GM12878 (cell line): ENCODE data around the gene RGS16. TPM values are rescaled to one million over a fixed set of nuclear protein-coding genes. Genes with fewer than 3 reads are reported as not detected.
A peak's percentile ranks its signal among the peaks of the same experiment; 100 is the strongest.

Source experiments
- ATAC-seq: fragments of 200-7000 bp; cut with Tn5 transposase; 3 replicates; pipeline ENCODE4 v1.9.1; 2020; ENCODE audit warnings: mild to moderate bottlenecking, moderate library complexity
- BruUV-seq: library from RNA; stranded (reverse); fragments of 400-500 nt; replicated peaks from 2 replicates; lab custom pipeline; 2021; lab: Mats Ljungman, UMichigan
- CTCF ChIA-PET: fragments of 300-600 bp; sonication (Branson Sonifier 250); formaldehyde crosslinking; extraction: SDS; loops from one replicate; lab custom pipeline; 2021; ENCODE audit warnings: inconsistent platforms; lab: Yijun Ruan, JAX
- POLR2A ChIA-PET: fragments of 350-600 bp; formaldehyde crosslinking; extraction: SDS; loops from one replicate; lab custom pipeline; 2021; ENCODE audit warnings: inconsistent platforms; lab: Charles Lee
- RAD21 ChIA-PET: fragments of 300-600 bp; sonication (Branson Sonifier 250); formaldehyde crosslinking; loops from one replicate; lab custom pipeline; 2023; ENCODE audit warnings: antibody characterized with exemption; ENCODE audit not compliant: unreplicated experiment; lab: Charles Lee
- SMC1A ChIA-PET: fragments of 300-600 bp; sonication (Branson Sonifier 250); formaldehyde crosslinking; loops from one replicate; lab custom pipeline; 2023; ENCODE audit not compliant: unreplicated experiment, uncharacterized antibody; lab: Charles Lee
- DNase-seq: peaks from one replicate; pipeline ENCODE4 v3.0.0-alpha.2; 2011; ENCODE audit warnings: low read depth, low spot score
- FAIRE-seq: peaks from 3 replicates; lab custom pipeline; 2011; peaks lifted over from hg19 to GRCh38; lab: Jason Lieb, UNC
- H2AFZ ChIP-seq: 2 replicates; pipeline ENCODE4 v1.6.0; 2011; ENCODE audit warnings: low read depth, low read length, control low read depth; ENCODE audit not compliant: control insufficient read depth
- H3K27ac ChIP-seq: 2 replicates; pipeline ENCODE4 v1.5.1; 2011; ENCODE audit warnings: control low read depth; ENCODE audit not compliant: control insufficient read depth, insufficient read depth
- H3K27me3 ChIP-seq, 2 experiments: replicated peaks in 1 of 2; 2 replicates each; pipeline versions ENCODE4 v1.6.0 to v1.6.1; 2011; ENCODE audit warnings: low read length in 1 of 2; ENCODE audit not compliant: control insufficient read depth in 2 of 2, insufficient read depth in 2 of 2
- H3K36me3 ChIP-seq, 2 experiments: 2 replicates each; pipeline ENCODE4 v1.5.1; 2011; ENCODE audit warnings: low read length in 1 of 2; ENCODE audit not compliant: control insufficient read depth in 2 of 2, insufficient read depth in 2 of 2
- H3K4me1 ChIP-seq: 2 replicates; pipeline ENCODE4 v1.6.1; 2011; ENCODE audit warnings: mild to moderate bottlenecking, low read length, moderate library complexity, mixed read lengths; ENCODE audit not compliant: control insufficient read depth, insufficient read depth
- H3K4me2 ChIP-seq: 2 replicates; pipeline ENCODE4 v1.6.0; 2011; ENCODE audit warnings: control low read depth; ENCODE audit not compliant: control insufficient read depth, insufficient read depth
- H3K4me3 ChIP-seq: fragments of 200-600 bp; sonication (generic); 2 replicates; pipeline ENCODE4 v1.5.1; 2016
- H3K79me2 ChIP-seq: 2 replicates; pipeline ENCODE4 v1.6.0; 2011; ENCODE audit warnings: low read length; ENCODE audit not compliant: control insufficient read depth, insufficient read depth
- H3K9ac ChIP-seq: 2 replicates; pipeline ENCODE4 v1.8.0; 2011; ENCODE audit warnings: low read length, control low read depth, mixed read lengths; ENCODE audit not compliant: control insufficient read depth, insufficient read depth
- H3K9me3 ChIP-seq: replicated peaks from 3 replicates; pipeline ENCODE4 v1.5.1; 2011; ENCODE audit warnings: mild to moderate bottlenecking, low read length; ENCODE audit not compliant: control insufficient read depth, insufficient read depth
- H4K20me1 ChIP-seq: 2 replicates; pipeline ENCODE4 v1.6.0; 2011; ENCODE audit not compliant: control insufficient read depth, insufficient read depth
- BMI1 ChIP-seq: fragments of 450-650 bp; IDR thresholded peaks from 2 replicates; pipeline ENCODE4 v1.6.1; 2016; ENCODE audit warnings: mild to moderate bottlenecking, moderate library complexity, borderline replicate concordance
- CHD4 ChIP-seq: fragments of 200-600 bp; sonication (generic); IDR thresholded peaks from 2 replicates; pipeline ENCODE4 v1.6.1; 2016; ENCODE audit warnings: mild to moderate bottlenecking
- HCFC1 ChIP-seq: fragments of 150-350 bp; IDR thresholded peaks from 2 replicates; pipeline ENCODE4 v1.6.1; 2014; ENCODE audit warnings: low read length
- IKZF2 ChIP-seq, 2 experiments: fragments of 450-650 bp; IDR thresholded peaks; 2 replicates each; pipeline ENCODE4 v1.6.1; 2017; ENCODE audit warnings: mild to moderate bottlenecking in 2 of 2, moderate library complexity in 2 of 2
- KLF5 ChIP-seq: fragments of 450-650 bp; IDR thresholded peaks from 2 replicates; pipeline ENCODE4 v1.6.1; 2014; ENCODE audit warnings: mild to moderate bottlenecking; ENCODE audit not compliant: partially characterized antibody
- PML ChIP-seq: IDR thresholded peaks from 2 replicates; pipeline ENCODE4 v1.6.1; 2012; ENCODE audit warnings: low read length, inconsistent platforms
- RCOR1 ChIP-seq: conservative IDR thresholded peaks from 2 replicates; pipeline ENCODE4 v1.6.1; 2012; ENCODE audit warnings: low read depth, low read length, improper control_type of control experiment
- SMAD5 ChIP-seq: IDR thresholded peaks from 2 replicates; pipeline ENCODE4 v1.6.1; 2016; ENCODE audit warnings: antibody characterized with exemption, low read depth
- SPI1 ChIP-seq: IDR thresholded peaks from 2 replicates; pipeline ENCODE4 v1.6.1; 2011; ENCODE audit warnings: low read depth, mild to moderate bottlenecking, low read length, moderate library complexity, borderline replicate concordance; ENCODE audit not compliant: insufficient read depth
- SREBF1 ChIP-seq: IDR thresholded peaks from 2 replicates; pipeline ENCODE4 v1.6.1; 2012; ENCODE audit warnings: mild to moderate bottlenecking, low read length
- WGBS: methylation state at CpG from one replicate; pipeline ENCODE4 v1.1.6; 2016; ENCODE audit warnings: low lambda C conversion rate; ENCODE audit not compliant: insufficient replicate concordance, insufficient coverage; ENCODE audit errors: missing lambda C conversion rate; 5-methylcytosine and 5-hydroxymethylcytosine counted together
- in situ Hi-C: fragments of 300-500 bp; cut with MboI; formaldehyde crosslinking; loops from 9 replicates; pipeline ENCODE4 v1.14.3; 2018; ENCODE audit warnings: mixed read lengths
- intact Hi-C: fragments of 100-400 bp; cut with micrococcal nuclease; formaldehyde crosslinking; loops from one replicate; pipeline ENCODE4 v1.14.2; 2022; ENCODE audit not compliant: unreplicated experiment
- polyA plus RNA-seq, 11 experiments: library from polyadenylated mRNA; depleted of rRNA in 4 of 11; unstranded in 6 of 11; stranded (reverse) in 5 of 11; fragments of >200 nt; fragmentation: Nextera tagmentation in 4 of 11; fragmentation: Illumina TruSeq in 1 of 11; extraction: Ambion mirVana in 4 of 11; extraction: Trizol in 1 of 11; gene quantifications; 1 replicate in 1 of 11; 2 replicates in 10 of 11; pipeline versions ENCODE4 v1.2.1 to v1.2.3, GENCODE V29; 2011 to 2016; ENCODE audit warnings: inconsistent platforms in 2 of 11, missing spikeins in 2 of 11, low read depth in 1 of 11
- total RNA-seq, 4 experiments: library from RNA; depleted of rRNA in 3 of 4; stranded (reverse); fragments of >200 nt in 3 of 4; fragmentation: Illumina TruSeq in 1 of 4; extraction: Trizol in 1 of 4; gene quantifications; 2 replicates each; pipeline versions ENCODE4 v1.2.1 to v1.2.3, GENCODE V29; 2013 to 2021
- TF ChIP-seq, protein P1 (sequence below): fragments of 450-650 bp; formaldehyde crosslinking; IDR thresholded peaks from 2 replicates; pipeline ENCODE4 v1.4.0; 2022; ENCODE audit warnings: mild to moderate bottlenecking, moderate library complexity
- TF ChIP-seq, protein P2 (sequence below): IDR thresholded peaks from 2 replicates; pipeline ENCODE4 v1.6.1; 2012; ENCODE audit warnings: mild to moderate bottlenecking, low read depth, low read length

Gene RGS16
- total and polyA plus RNA-seq, 10 of the 15 experiments (the other 5 are each of a cell fraction or from before 2014, with no cell fraction given), result 16.4 to 58.2 (median 44.6) TPM

GRCh38 chr1:182598296-182598695 lies 5.9 kb downstream of the RGS16 start (continued):
- TF ChIP-seq IKZF2 (IDR thresholded peaks at IDR 0.05) (no peak), BMI1 (no peak), SPI1 (peak; percentile 51; the same call in 1 of the 2 replicates), PML (peak; percentile 11; the same call in 1 of the 2 replicates), SMAD5 (peak; percentile 38; the same call in 1 of the 2 replicates), RCOR1 (no peak)

DNA sequence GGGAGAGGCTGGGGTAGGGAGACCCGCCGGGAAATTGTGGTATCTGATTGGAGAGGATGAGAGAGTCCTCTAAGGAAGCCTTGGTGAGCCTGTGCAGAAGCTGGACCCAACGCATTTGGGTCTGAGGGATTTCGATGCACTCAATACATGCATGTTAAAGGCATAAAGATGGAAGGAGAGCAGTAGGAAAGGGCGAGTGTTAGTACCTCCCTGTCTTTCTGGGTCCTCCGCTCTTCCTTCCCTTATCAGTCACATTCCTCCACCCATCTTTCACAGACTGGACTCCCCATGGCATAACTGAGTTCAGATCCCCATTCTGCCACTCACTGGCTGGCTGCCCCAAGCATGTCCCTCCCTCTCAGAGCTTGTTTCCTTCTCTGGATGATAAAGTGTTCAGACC lies 7.3 kb downstream of the RGS16 start:
- Histone ChIP-seq H3K79me2 (peaks cover 13% of the 10 kb centered on the region), H3K4me2 (no peak overlapping the region), H3K36me3 (peaks cover 11 to 24% of the 10 kb centered on the region in 2 experiments; a peak in 3 of 4 replicates), H2AFZ (no peak overlapping the region), H4K20me1 (no peaks in the 10 kb centered on the region; the same call in 1 of the 2 replicates), H3K27me3 (no peaks in the 10 kb centered on the region), H3K27ac (no peak overlapping the region), H3K4me1 (peaks cover 7% of the 10 kb centered on the region), H3K9ac (no peak overlapping the region), H3K4me3 (no peak overlapping the region), H3K9me3 (no peaks in the 10 kb centered on the region)
- ChIA-PET RAD21 (interaction anchor here (0.5 to 23.0 kb wide), 11 partner anchors 8 to 214 kb away, joined by 3 to 946 read pairs (median 5); no protein-coding TSS in a partner anchor), SMC1A (interaction anchor here (0.6 to 28.0 kb wide), 19 partner anchors 8 to 512 kb away, joined by 3 to 1145 read pairs (median 4); partner anchors contain the start of genes NPL, RGSL1 and RNASEL), CTCF (interaction anchor here (0.6 to 37.4 kb wide), 19 partner anchors 8 to 321 kb away, joined by 3 to 1888 read pairs (median 5); partner anchors contain the start of genes NPL and RNASEL), POLR2A (interaction anchor here (0.6 to 3.1 kb wide), 3 partner anchors 9 to 185 kb away, joined by 3 to 20 read pairs (median 8); no protein-coding TSS in a partner anchor)
- no TSS peak for BruUV-seq
- FAIRE-seq (no peak), ATAC-seq (no peak; the same call in 2 of the 3 replicates), DNase-seq (no peak)
- in situ Hi-C loops (loop anchor here (5.0 to 10.0 kb wide), 2 partner anchors 152 to 190 kb away; partner anchors contain the start of gene NPL), intact Hi-C loops (loop anchor here (5.0 kb wide), 1 partner anchor 510 kb away; no protein-coding TSS in a partner anchor)
- WGBS, result 59% methylated on average over 6 of the region's 6 CpGs
- TF ChIP-seq SREBF1 (no peak), HCFC1 (no peak), CHD4 (no peak), KLF5 (no peak)
- TF ChIP-seq, protein P1, sequence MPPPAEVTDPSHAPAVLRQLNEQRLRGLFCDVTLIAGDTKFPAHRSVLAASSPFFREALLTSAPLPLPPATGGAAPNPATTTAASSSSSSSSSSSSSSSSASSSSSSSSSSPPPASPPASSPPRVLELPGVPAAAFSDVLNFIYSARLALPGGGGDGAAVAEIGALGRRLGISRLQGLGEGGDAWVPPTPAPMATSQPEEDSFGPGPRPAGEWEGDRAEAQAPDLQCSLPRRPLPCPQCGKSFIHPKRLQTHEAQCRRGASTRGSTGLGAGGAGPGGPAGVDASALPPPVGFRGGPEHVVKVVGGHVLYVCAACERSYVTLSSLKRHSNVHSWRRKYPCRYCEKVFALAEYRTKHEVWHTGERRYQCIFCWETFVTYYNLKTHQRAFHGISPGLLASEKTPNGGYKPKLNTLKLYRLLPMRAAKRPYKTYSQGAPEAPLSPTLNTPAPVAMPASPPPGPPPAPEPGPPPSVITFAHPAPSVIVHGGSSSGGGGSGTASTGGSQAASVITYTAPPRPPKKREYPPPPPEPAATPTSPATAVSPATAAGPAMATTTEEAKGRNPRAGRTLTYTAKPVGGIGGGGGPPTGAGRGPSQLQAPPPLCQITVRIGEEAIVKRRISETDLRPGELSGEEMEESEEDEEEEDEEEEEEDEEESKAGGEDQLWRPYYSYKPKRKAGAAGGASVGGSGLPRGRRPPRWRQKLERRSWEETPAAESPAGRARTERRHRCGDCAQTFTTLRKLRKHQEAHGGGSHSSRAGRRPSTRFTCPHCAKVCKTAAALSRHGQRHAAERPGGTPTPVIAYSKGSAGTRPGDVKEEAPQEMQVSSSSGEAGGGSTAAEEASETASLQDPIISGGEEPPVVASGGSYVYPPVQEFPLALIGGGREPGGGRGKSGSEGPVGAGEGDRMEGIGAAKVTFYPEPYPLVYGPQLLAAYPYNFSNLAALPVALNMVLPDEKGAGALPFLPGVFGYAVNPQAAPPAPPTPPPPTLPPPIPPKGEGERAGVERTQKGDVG (CRISPR knock-in tag), result no peak
- TF ChIP-seq, protein P2, sequence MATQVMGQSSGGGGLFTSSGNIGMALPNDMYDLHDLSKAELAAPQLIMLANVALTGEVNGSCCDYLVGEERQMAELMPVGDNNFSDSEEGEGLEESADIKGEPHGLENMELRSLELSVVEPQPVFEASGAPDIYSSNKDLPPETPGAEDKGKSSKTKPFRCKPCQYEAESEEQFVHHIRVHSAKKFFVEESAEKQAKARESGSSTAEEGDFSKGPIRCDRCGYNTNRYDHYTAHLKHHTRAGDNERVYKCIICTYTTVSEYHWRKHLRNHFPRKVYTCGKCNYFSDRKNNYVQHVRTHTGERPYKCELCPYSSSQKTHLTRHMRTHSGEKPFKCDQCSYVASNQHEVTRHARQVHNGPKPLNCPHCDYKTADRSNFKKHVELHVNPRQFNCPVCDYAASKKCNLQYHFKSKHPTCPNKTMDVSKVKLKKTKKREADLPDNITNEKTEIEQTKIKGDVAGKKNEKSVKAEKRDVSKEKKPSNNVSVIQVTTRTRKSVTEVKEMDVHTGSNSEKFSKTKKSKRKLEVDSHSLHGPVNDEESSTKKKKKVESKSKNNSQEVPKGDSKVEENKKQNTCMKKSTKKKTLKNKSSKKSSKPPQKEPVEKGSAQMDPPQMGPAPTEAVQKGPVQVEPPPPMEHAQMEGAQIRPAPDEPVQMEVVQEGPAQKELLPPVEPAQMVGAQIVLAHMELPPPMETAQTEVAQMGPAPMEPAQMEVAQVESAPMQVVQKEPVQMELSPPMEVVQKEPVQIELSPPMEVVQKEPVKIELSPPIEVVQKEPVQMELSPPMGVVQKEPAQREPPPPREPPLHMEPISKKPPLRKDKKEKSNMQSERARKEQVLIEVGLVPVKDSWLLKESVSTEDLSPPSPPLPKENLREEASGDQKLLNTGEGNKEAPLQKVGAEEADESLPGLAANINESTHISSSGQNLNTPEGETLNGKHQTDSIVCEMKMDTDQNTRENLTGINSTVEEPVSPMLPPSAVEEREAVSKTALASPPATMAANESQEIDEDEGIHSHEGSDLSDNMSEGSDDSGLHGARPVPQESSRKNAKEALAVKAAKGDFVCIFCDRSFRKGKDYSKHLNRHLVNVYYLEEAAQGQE, result no peak
